Mesendoderm (in vitro differentiated cells): ENCODE results near the gene CCBE1.

ENCODE experiments used
- DNase-seq: peaks from one replicate; pipeline ENCODE4 v3.0.0; 2013
- H2AK5ac ChIP-seq: 2 replicates; pipeline ENCODE4 v1.6.1; 2013; ENCODE audit warnings: low read length, inconsistent platforms
- H2BK120ac ChIP-seq: 2 replicates; pipeline ENCODE4 v1.6.1; 2013; ENCODE audit warnings: low read depth, mild to moderate bottlenecking, low read length, moderate library complexity, mixed read lengths
- H2BK15ac ChIP-seq: replicated peaks from 2 replicates; pipeline ENCODE4 v1.6.1; 2013; ENCODE audit warnings: low read depth, mild to moderate bottlenecking, moderate library complexity
- H2BK5ac ChIP-seq: 2 replicates; pipeline ENCODE4 v1.6.1; 2013; ENCODE audit warnings: low read length, inconsistent platforms
- H3K18ac ChIP-seq: 2 replicates; pipeline ENCODE4 v1.6.1; 2013; ENCODE audit warnings: mild to moderate bottlenecking, low read length, mixed read lengths
- H3K23ac ChIP-seq: one replicate; pipeline ENCODE4 v1.6.1; 2013; ENCODE audit warnings: low read length
- H3K27ac ChIP-seq: 2 replicates; pipeline ENCODE4 v1.5.1; 2013; ENCODE audit warnings: low read depth, mild to moderate bottlenecking, inconsistent platforms, low read length, moderate library complexity
- H3K27me3 ChIP-seq: 2 replicates; pipeline ENCODE4 v1.6.1; 2013; ENCODE audit warnings: low read length, control low read depth, mild to moderate bottlenecking, inconsistent platforms; ENCODE audit not compliant: insufficient read depth, poor library complexity
- H3K36me3 ChIP-seq: 2 replicates; pipeline ENCODE4 v1.6.1; 2013; ENCODE audit warnings: low read length, inconsistent platforms; ENCODE audit not compliant: control insufficient read depth, insufficient read depth
- H3K4ac ChIP-seq: one replicate; pipeline ENCODE4 v1.6.1; 2013; ENCODE audit warnings: low read depth, mild to moderate bottlenecking, low read length, moderate library complexity
- H3K4me1 ChIP-seq: 2 replicates; pipeline ENCODE4 v1.6.1; 2013; ENCODE audit warnings: low read depth, low read length, inconsistent platforms; ENCODE audit not compliant: control insufficient read depth
- H3K4me2 ChIP-seq: 2 replicates; pipeline ENCODE4 v1.6.1; 2013; ENCODE audit warnings: low read length
- H3K4me3 ChIP-seq: 2 replicates; pipeline ENCODE4 v1.5.1; 2013; ENCODE audit warnings: mild to moderate bottlenecking, low read length
- H3K56ac ChIP-seq: one replicate; pipeline ENCODE4 v1.6.1; 2013; ENCODE audit warnings: low read length
- H3K79me1 ChIP-seq: 2 replicates; pipeline ENCODE4 v1.6.1; 2013; ENCODE audit warnings: low read length, inconsistent platforms
- H3K79me2 ChIP-seq: 2 replicates; pipeline ENCODE4 v1.6.1; 2013; ENCODE audit warnings: mild to moderate bottlenecking, low read length; ENCODE audit not compliant: control insufficient read depth, insufficient read depth
- H3K9ac ChIP-seq: 2 replicates; pipeline ENCODE4 v1.6.1; 2013; ENCODE audit warnings: low read length, inconsistent platforms
- H4K5ac ChIP-seq: one replicate; pipeline ENCODE4 v1.6.1; 2013; ENCODE audit warnings: low read length
- H4K8ac ChIP-seq: one replicate; pipeline ENCODE4 v1.6.1; 2013; ENCODE audit warnings: low read depth, mild to moderate bottlenecking, control low read depth, low read length, moderate library complexity
- WGBS: extraction: QIAGEN DNeasy Blood & Tissue Kit; methylation state at CpG from one replicate; pipeline ENCODE4 v1.1.7; 2013; ENCODE audit warnings: low lambda C conversion rate, missing lambda C conversion rate; ENCODE audit not compliant: insufficient coverage; ENCODE audit errors: extremely low coverage; 5-methylcytosine and 5-hydroxymethylcytosine counted together

The CCBE1 gene

DNA sequence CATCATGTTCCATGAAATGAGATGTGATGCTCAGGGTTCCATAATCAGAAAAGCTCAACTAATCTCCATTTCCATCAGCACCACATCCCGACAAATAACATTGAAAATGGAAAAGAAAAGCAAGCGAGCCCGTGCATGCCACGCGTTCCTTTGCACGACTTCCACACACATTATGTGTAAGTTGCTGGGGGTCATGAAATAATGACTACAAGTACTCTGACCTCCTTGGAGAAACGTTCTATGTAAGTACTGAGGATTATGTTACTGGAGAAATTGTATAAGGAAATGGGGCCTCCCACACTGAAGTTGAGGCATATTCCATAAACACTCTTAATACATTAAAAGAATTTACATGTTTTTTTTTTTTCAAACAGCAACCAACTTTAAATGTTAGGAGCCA, 38.3 kb downstream of the CCBE1 start:
- DNase-seq, result no peak
- WGBS, result no CpG with 5 or more reads among the region's 7 CpGs
- no peak overlapping the region for H3K27ac ChIP-seq

DNA sequence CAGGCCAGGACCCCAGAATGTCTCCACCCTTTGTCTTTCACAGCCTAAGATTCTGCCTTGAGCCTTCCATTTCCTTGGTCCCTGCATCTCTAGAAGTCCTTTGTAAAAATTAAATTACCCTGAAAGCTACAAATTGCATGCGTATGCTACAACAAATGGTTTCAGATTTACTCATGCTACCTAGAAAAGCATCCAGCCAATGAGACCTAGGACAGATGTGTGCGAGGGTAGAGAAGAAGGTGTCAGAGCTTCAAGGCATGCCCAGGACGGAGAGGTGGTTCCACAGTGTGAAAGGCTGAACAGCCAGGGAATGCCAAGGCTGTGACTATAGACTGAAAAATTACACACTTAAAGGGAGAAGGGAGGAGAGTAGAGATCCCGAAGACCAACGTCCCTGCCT, 40.2 kb downstream of the CCBE1 start:
- Histone ChIP-seq H3K79me2 (no peaks in the 10 kb centered on the region), H3K56ac (no peak overlapping the region), H3K27me3 (no peaks in the 10 kb centered on the region), H3K4me3 (no peak overlapping the region), H2BK5ac (no peak overlapping the region), H3K4me2 (no peak overlapping the region), H3K36me3 (no peaks in the 10 kb centered on the region), H3K4me1 (no peaks in the 10 kb centered on the region), H3K23ac (no peak overlapping the region), H2BK120ac (no peak overlapping the region), H2BK15ac (no peak overlapping the region), H4K5ac (no peak overlapping the region), H3K9ac (no peak overlapping the region), H4K8ac (no peak overlapping the region), H2AK5ac (no peak overlapping the region), H3K4ac (no peak overlapping the region), H3K27ac (no peak overlapping the region), H3K79me1 (no peaks in the 10 kb centered on the region), H3K18ac (no peak overlapping the region)
- WGBS, result no CpG with 5 or more reads among the region's 5 CpGs
- no peak for DNase-seq

More for the DNA sequence above, 38.3 kb downstream of the CCBE1 start:
- H3K9ac ChIP-seq, result no peak overlapping the region
- H2AK5ac ChIP-seq, result no peak overlapping the region
- H4K8ac ChIP-seq, result no peak overlapping the region
- no peak overlapping the region for H3K4ac ChIP-seq
- no peak overlapping the region for H2BK120ac ChIP-seq
- no peaks in the 10 kb centered on the region for H3K27me3 ChIP-seq
- no peak overlapping the region for H3K4me2 ChIP-seq
- no peaks in the 10 kb centered on the region for H3K4me1 ChIP-seq
- H2BK15ac ChIP-seq, result no peak overlapping the region
- H3K36me3 ChIP-seq, result no peaks in the 10 kb centered on the region
- H4K5ac ChIP-seq, result no peak overlapping the region
- no peak overlapping the region for H3K23ac ChIP-seq
- H3K56ac ChIP-seq, result no peak overlapping the region
- H3K79me2 ChIP-seq, result no peaks in the 10 kb centered on the region
- no peak overlapping the region for H3K18ac ChIP-seq
- no peak overlapping the region for H2BK5ac ChIP-seq
- H3K79me1 ChIP-seq, result no peaks in the 10 kb centered on the region
- H3K4me3 ChIP-seq, result no peak overlapping the region

DNA sequence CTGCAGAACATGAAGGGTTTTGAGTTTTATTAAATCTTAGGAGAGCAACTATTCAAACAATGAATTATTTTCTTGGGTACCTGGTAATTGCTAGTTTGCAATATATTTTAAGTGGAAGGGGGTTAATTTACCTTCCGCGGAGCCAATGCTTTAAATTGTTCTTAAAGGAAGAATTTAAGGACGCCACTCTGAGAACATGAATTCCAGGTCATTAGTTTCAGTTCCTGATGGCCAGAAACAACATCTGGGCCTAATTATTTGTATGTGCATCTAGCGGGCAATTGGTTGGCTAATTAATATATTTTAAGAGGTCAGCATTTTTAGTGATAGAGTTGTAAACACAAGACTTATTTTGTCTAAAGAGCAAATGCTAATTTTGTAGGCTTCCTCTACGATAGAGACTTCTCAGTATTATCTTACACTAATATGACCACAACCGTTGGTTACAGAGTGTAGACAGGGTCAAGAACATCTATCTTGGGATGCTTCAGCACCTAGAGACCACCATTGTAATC, 40.8 kb downstream of the CCBE1 start:
- Histone ChIP-seq H3K79me1 (no peaks in the 10 kb centered on the region), H3K4ac (no peak overlapping the region), H3K36me3 (no peaks in the 10 kb centered on the region), H3K23ac (no peak overlapping the region), H2BK15ac (no peak overlapping the region), H3K4me3 (no peak overlapping the region), H4K8ac (no peak overlapping the region), H3K4me1 (no peaks in the 10 kb centered on the region), H2AK5ac (no peak overlapping the region), H2BK120ac (no peak overlapping the region), H3K27me3 (no peaks in the 10 kb centered on the region), H3K9ac (no peak overlapping the region), H3K18ac (no peak overlapping the region), H3K56ac (no peak overlapping the region), H3K79me2 (no peaks in the 10 kb centered on the region), H2BK5ac (no peak overlapping the region), H4K5ac (no peak overlapping the region), H3K4me2 (no peak overlapping the region), H3K27ac (no peak overlapping the region)
- WGBS, result no CpG with 5 or more reads among the region's 6 CpGs
- DNase-seq, result no peak

DNA sequence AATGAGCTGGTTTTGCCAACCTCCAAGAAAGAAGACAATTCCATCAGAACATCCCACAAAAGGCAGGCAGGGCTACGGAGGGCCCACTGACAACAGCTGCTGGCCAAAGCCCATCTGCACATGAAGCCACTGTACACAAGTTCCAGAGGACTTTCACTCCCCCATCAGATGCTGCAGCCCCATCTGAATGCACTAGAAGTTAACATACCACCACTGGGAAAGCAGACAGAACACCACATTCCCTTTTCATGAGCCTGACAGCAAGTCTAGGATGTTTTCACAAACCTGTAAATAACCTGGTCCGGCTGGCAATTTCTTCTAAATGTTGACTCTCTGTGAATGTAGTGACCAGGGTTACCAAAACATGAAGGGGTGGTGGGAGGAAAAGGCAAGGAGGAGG, 41.5 kb downstream of the CCBE1 start:
- H3K4me1 ChIP-seq, result no peaks in the 10 kb centered on the region
- no peak overlapping the region for H2BK15ac ChIP-seq
- no peak overlapping the region for H3K4me3 ChIP-seq
- H3K27me3 ChIP-seq, result no peaks in the 10 kb centered on the region
- H3K4ac ChIP-seq, result no peak overlapping the region
- WGBS, result no CpG with 5 or more reads among the region's 2 CpGs
- H2BK5ac ChIP-seq, result no peak overlapping the region
- H3K4me2 ChIP-seq, result no peak overlapping the region
- H3K36me3 ChIP-seq, result no peaks in the 10 kb centered on the region
- H3K79me1 ChIP-seq, result no peaks in the 10 kb centered on the region
- no peak overlapping the region for H2AK5ac ChIP-seq
- H3K18ac ChIP-seq, result no peak overlapping the region
- H3K79me2 ChIP-seq, result no peaks in the 10 kb centered on the region
- H3K9ac ChIP-seq, result no peak overlapping the region
- no peak for DNase-seq
- no peak overlapping the region for H3K56ac ChIP-seq
- H4K5ac ChIP-seq, result no peak overlapping the region
- no peak overlapping the region for H2BK120ac ChIP-seq
- no peak overlapping the region for H3K27ac ChIP-seq
- H4K8ac ChIP-seq, result no peak overlapping the region
- H3K23ac ChIP-seq, result no peak overlapping the region

DNA sequence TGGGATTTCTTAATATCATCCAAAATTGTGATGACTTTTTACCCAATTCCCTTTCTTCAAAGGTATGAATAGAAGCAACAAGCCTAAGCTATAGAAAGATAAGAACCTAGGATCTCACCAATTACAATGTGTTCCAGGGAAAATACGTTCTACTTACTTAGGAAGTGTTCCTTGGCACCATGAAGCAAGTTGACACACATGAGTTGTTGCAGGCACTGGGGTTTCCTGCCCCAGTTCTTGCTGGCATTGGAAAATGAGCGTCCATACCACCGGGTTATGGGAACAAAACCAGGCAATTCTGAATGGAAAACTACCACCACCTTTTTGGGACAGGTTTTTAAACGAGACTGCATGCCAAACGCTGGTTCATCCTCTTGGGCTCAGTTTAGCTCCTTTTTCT, 46.2 kb downstream of the CCBE1 start:
- Histone ChIP-seq H2BK120ac (no peak overlapping the region), H4K8ac (no peak overlapping the region), H3K79me2 (no peaks in the 10 kb centered on the region), H3K27me3 (no peaks in the 10 kb centered on the region), H3K4me3 (no peak overlapping the region), H4K5ac (no peak overlapping the region), H2AK5ac (no peak overlapping the region), H2BK15ac (no peak overlapping the region), H3K4me2 (no peak overlapping the region), H3K18ac (no peak overlapping the region), H3K36me3 (no peaks in the 10 kb centered on the region), H3K9ac (no peak overlapping the region), H3K4ac (no peak overlapping the region), H3K4me1 (no peaks in the 10 kb centered on the region), H3K27ac (no peak overlapping the region), H3K79me1 (no peaks in the 10 kb centered on the region), H3K56ac (no peak overlapping the region), H3K23ac (no peak overlapping the region), H2BK5ac (no peak overlapping the region)
- WGBS, result no CpG with 5 or more reads among the region's 5 CpGs
- DNase-seq, result no peak

DNA sequence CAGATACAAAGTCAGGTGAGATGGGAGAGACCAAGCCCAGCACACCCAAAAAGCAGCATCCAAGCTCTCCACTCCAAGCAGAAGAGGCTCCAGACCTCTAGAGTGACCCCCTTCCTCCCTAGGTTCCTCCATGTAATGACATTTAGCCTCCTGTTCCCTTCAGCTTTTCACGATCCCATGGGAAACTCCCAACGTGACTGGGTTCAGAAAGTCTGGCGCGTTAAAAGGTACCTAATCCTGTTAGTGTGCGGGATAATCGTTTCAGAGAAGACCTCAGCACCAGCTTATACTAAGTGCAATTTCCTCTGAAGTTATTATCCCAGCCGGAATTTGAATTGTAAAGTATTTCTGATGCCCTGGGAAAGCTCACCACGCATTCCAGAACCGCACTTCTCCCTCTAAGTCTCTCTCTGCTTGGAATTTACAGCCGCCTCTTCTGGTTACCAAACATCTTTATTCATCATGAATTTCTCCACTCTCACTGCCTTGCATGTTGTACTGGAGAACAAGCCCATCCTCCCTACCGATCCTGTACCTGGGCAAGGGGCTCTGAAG, 46.9 kb downstream of the CCBE1 start:
- Histone ChIP-seq H4K5ac (no peak overlapping the region), H2AK5ac (no peak overlapping the region), H3K36me3 (no peaks in the 10 kb centered on the region), H3K27me3 (no peaks in the 10 kb centered on the region), H3K23ac (no peak overlapping the region), H3K9ac (no peak overlapping the region), H3K4me3 (no peak overlapping the region), H3K4me1 (no peaks in the 10 kb centered on the region), H2BK15ac (no peak overlapping the region), H3K4me2 (no peak overlapping the region), H4K8ac (no peak overlapping the region), H3K27ac (no peak overlapping the region), H3K4ac (no peak overlapping the region), H2BK5ac (no peak overlapping the region), H3K79me2 (no peaks in the 10 kb centered on the region), H3K18ac (no peak overlapping the region), H3K56ac (no peak overlapping the region), H3K79me1 (no peaks in the 10 kb centered on the region), H2BK120ac (no peak overlapping the region)
- no peak for DNase-seq
- no CpG with 5 or more reads among the region's 11 CpGs for WGBS
